Peyer's patch (tissue), 4 donors: ENCODE data around the gene PWWP2B.

Source experiments
- CTCF ChIP-seq, 6 experiments: fragments of 450-650 bp in 4 of 6; fragments of 200-600 bp in 2 of 6; sonication (generic) in 1 of 6; IDR thresholded peaks; one replicate each; pipeline ENCODE4 v1.5.1; 2017 to 2019; ENCODE audit warnings: antibody characterized with exemption in 6 of 6, mild to moderate bottlenecking in 3 of 6, moderate library complexity in 1 of 6
- POLR2A ChIP-seq, 2 donors: fragments of 450-650 bp; IDR thresholded peaks; one replicate each; pipeline ENCODE4 v1.5.1; 2017; ENCODE audit warnings: antibody characterized with exemption in 2 of 2, mild to moderate bottlenecking in 2 of 2, moderate library complexity in 2 of 2

GRCh38 chr10:132450466-132450824 lies 53.4 kb downstream of the PWWP2B start:
- no peak for TF ChIP-seq CTCF (IDR thresholded peaks at IDR 0.05)
- TF ChIP-seq POLR2A (IDR thresholded peaks at IDR 0.05) = no peak
